ENCODE measurements around the gene TMOD2.
A peak's percentile ranks its signal among the peaks of the same experiment; 100 is the strongest.
"Not testable (repeated sequence)": the region's sequence is repeated elsewhere in the genome, so short reads cannot be mapped to it uniquely, and the experiment has no call there.

TMOD2 gene

GRCh38 chr15:51775967-51776816 lies 24.8 kb downstream of the TMOD2 start:
- peak; percentile 44 for DNase-seq (ENCODE audit: low spot score)

DNA sequence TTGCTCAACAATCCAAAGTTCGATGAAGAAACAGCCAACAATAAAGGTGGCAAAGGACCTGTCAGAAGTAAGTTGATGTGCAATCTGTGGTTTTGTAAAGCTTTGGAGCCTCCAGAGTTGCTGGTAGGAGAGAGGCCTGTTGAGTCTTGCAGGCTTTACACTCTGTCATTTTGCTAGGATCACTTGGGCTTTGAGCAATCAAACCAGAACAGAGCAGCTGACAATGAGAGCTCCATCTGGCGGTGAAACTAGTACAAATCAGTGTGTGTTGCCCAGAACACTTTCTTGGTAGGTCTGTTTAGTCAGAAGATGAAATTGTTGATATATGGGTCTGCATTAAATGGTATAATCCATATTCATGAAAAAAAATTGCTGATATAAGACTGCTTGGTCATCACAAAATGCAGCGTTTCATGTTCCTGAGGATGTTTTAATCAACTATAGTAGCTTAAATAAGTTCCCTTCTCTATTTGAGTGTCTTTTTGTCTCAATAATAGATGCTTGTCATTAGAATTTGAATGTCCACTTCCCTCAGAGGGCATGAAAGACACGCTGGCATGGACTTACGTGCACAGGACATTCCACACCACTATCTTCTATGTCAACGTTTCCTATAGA lies 25.7 kb downstream of the TMOD2 start:
- DNase-seq (ENCODE audit: low spot score) = peak; percentile 79

DNA sequence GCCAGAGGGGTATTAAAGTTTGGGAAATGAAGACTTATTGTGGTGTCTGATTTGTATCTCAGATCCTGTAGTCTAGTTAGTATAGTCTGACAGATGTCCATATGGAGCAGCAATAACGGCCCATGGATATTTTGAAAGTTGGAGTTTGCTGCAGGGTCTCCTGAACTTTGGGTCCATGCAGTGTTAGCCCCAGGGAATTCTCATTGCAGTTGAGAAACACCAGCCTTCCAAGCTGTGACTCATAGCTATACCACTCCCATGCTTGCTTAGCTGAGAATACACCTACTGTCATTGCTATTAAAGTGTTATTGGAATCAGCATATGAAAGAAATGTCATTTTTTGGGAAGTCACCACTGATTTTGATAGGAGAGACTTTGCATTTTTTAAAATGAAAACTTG lies 29.2 kb downstream of the TMOD2 start:
- no peak for DNase-seq (ENCODE audit: low spot score)

DNA sequence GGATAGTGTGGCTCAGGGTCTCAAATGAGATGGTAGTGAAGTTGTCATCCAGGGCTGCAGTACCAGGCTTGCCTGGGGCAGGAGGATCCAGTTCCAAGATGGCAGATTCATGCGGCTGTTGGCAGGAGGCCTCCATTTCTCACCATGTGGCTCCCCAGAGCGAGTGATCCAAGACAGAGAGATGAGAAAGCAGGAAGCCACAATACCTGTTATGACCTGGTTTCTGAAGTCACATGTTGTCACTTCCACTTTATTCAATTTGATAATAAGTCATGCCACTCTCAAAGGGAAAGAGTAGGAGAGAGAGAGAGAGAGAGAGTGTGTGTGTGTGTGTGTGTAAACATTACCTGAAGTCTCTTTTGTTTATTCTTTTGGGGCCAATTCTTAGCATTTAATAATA lies 30.1 kb downstream of the TMOD2 start:
- DNase-seq (ENCODE audit: low spot score) = no peak

DNA sequence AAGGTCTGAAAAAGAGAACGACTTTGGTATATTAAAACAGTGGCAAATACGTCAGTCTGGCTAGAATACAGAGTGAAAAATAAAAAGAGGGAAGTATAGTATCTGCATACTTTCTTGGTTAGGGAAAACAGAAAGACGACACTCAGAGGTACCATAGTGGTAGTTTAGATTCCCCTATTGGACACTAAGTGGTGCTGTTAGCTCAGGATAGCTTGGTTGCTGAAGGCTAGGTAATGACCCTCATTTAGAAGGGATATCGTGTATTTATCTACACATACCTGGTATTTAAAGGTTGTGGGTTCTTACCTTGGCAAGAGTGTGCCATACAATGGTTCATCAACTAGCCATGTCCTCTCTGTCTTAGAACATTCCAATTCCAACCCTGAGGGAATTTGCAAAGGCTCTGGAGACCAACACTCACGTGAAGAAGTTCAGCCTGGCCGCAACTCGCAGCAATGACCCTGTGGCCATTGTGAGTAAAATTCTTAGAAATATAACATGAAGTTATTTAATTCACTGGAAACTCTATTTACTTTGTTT lies 31.0 kb downstream of the TMOD2 start:
- no peak for DNase-seq (ENCODE audit: low spot score)

DNA sequence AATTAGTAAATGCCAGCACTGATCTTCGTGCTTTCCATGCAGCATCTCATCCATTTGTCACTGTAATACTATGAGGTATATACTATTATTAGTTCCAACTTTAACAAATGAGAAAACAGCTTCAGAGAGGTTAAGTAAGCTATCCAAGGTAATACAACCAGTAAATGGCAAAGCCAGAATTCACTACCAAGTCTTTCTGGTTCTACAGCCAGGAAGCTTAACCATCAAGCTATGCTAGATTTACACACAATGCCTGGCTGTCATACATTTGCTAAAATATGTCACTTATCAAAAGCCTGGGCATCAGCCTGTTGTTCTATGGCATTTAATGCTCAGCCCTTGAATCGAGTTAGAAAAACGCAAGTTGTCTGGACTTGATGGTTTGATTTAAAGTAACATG lies 32.6 kb downstream of the TMOD2 start:
- no peak for DNase-seq (ENCODE audit: low spot score)

DNA sequence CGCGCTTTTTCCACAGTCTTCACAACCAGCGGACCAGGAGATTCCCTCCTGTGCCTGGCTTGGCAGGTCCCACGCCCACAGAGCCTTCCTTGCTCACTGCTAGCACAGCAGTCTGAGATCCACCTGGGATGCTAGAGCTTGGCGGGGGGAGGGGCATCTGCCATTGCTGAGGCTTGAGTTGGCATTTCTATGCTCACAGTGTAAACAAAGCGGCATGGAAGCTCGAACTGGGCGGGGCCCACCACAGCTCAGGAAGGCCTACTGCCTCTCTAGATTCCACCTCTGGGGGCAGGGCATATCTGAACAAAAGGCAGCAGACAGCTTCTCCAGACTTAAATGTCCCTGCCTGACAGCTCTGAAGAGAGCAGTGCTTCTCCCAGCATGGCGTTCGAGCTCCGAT lies 35.7 kb downstream of the TMOD2 start:
- DNase-seq (ENCODE audit: low spot score) = peak; percentile 55

DNA sequence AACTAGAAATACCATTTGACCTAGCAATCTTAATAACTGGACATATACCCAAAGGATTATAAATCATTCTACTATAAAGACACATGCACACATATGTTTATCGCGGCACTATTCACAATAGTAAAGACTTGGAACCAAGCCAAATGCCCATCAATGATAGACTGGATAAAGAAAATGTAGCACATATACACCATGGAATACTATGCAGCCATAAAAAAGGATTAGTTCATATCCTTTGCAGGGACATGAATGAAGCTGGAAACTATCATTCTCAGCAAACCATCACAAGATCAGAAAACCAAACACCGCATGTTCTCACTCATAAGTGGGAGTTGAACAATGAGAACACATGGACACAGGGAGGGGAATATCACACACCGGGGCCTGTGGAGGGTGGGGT lies 41.1 kb downstream of the TMOD2 start:
- DNase-seq (ENCODE audit: low spot score) = not testable (repeated sequence)

DNA sequence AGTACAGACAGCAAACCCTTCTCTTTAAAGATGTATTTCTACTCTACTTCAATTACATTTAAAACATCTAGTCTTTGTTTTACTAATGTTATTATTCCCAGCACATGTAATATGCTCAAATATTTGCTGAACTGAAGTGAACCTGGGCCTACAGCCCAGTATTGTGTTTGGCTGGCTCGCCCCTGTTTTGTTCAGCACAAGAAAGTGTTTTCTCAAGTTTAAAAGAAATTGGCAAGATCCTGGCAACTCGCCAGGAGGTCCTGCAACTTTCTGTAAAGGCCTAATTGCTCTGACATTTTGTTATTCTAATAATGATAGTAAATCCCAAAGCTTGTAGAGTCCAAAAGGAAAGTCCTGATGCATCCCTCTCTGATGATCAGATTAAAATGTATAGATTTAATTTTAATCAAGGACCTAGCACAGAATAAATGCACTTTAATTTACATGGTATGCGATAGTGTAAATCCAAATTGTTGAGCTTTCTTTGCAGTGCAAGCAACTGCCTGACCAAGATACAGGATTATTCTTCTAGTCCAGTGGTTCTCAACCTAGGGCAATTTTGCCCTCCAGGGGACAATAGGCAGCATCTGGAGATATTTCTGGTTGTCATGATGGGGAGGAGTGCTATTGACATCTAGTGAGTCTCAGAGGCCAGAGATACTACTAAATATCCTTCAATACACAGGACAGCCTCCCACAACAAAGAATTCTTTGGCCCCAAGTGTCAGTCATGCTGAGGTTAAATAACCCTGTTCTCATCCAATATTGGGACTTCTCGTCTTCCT lies 42.3 kb downstream of the TMOD2 start:
- no peak for DNase-seq (ENCODE audit: low spot score)

DNA sequence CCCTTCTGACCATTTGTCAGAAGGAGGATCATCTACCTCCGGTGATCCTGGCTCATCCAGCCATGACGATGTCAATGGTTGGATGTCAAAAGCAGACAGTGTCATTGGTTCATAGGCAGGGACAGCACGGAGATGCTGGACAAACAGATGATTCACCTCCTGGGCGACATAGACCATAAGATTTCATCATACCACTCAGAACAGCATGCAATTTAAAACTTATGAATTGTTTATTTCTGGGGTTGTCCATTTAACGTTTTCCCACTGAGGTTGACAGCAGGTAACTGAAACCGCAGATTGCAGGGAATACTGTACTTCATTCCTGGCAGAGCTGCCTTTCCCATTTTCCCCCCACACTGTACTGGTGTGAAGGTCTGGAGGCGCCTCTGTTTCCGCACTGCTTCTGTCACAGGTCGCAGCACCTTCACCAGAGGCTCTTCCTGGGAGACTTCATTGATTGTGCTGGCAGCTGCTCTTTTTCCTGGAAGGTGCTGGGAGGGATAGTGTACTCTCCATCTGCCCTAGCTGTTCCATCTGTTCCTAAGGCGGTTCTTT lies 45.5 kb downstream of the TMOD2 start:
- DNase-seq (ENCODE audit: low spot score) = peak; percentile 37

DNA sequence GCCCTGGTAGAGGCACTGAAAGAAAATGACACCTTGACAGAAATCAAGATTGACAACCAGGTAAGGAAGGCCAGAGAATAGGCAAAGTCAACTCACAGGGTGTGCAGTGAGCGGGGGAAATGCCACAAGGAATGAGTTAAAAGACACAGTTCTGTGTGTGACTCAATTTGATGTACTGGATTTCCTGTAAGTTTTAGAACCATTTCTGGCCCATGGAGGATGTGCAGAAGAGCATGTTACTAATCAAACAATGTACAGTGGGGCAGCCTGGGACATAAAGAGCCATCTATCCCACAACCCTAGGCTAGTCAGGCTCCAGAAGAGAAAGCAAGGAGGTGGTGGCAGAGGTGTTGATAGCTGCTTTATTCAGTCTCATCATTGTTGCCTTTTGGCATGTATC lies 46.9 kb downstream of the TMOD2 start:
- no peak for DNase-seq (ENCODE audit: low spot score)

- no peak for DNase-seq (ENCODE audit: low spot score)
These were observed 48.2 kb downstream of the TMOD2 start for GRCh38 chr15:51799282-51800252.

GRCh38 chr15:51801391-51801835 lies 50.0 kb downstream of the TMOD2 start:
- peak; percentile 21 for DNase-seq (ENCODE audit: low spot score)

DNA sequence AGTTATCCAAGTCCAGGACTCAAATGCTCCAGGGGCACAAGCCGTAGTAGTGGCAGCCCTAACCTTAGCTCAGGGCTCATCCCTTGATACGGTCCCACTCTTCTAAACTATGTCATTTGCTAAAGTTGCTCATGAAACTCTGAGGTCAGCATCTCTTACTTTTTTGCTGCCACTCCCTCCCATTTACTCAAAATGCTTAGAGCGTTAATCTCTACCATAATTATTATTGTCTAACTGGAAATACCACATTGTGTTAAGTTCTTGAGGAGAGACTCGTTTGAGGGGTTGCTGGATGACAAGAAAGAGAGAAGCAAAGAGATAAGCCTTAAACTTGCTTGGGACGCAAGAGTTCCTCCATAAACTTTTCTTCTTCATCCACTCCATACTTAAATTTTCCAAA lies 51.2 kb downstream of the TMOD2 start:
- DNase-seq (ENCODE audit: low spot score) = no peak

GRCh38 chr15:51803965-51804364 lies 52.6 kb downstream of the TMOD2 start:
- no peak for DNase-seq (ENCODE audit: low spot score)

GRCh38 chr15:51806123-51806522 lies 54.7 kb downstream of the TMOD2 start:
- DNase-seq (ENCODE audit: low spot score) = no peak

DNA sequence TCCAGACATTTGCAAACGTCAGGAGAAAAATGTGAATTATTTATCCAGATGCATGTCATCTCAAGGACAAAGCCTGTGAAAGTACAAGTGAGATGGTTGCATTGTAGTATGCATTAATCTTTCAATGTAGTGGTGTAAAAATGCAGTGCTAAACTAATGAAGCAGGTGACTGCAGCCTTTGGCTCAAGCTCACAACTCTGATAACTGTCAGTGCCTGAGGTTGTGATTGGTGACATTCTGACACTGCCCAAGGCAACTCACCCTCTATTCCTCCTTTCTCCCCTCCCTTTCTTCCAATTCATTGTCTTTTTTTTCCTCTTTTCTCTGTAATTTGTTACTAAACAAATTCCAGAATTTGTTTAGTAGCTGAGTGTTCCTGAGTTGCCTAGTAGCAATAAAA lies 58.1 kb downstream of the TMOD2 start:
- DNase-seq (ENCODE audit: low spot score) = no peak

DNA sequence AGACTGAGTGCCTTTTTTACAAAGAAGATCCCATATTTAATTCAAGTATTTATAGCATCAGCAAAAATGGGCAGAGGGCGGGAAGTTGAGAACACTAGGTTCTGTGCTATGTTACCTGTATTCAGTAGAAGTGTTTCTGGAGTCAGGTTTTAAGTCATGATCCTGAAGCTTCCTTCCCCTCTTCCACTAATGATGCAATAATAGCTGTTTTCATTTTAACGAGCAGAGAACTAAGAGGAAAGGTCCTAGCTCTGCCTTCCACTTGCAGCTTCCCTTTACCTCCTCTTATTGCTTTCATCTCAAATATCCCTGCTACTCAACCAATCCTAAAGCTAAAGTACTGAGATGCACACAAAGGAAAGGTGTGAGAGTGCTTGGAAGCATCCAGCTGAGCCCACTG lies 61.2 kb downstream of the TMOD2 start:
- no peak for DNase-seq (ENCODE audit: low spot score)

GRCh38 chr15:51814606-51815005 lies 63.2 kb downstream of the TMOD2 start:
- no peak for DNase-seq (ENCODE audit: low spot score)

GRCh38 chr15:51816611-51817010 lies 65.2 kb downstream of the TMOD2 start:
- no peak for DNase-seq (ENCODE audit: low spot score)

DNA sequence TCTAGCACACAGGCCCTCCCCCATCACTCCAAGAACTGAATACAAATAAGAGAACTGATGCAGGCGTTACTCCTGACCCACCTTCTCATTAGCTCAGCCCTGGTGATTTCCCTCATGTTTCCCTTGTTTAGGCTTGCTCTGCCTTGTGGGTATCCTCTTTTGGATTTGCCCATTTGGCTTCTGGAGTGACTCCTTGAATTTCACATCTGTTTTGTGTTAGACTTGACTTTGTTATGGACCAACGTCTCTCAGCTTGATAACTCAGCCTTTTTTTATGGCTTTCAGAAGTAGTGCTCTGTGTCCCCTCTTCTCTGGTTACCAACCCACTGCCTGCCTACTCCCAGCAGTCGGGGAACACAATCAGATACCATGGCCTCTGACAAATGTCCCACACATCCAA lies 66.8 kb downstream of the TMOD2 start:
- DNase-seq (ENCODE audit: low spot score) = no peak
